Cardiac muscle cell (in vitro differentiated cells and primary cell): ENCODE results near the gene ARHGAP15. TPM values are rescaled to one million over a fixed set of nuclear protein-coding genes. Genes with fewer than 3 reads are reported as not detected.

Experiments used
- DNase-seq, 2 donors: peaks; one replicate each; pipeline versions ENCODE4 v3.0.0 to v3.0.0-alpha.2; 2010 to 2017; ENCODE audit warnings: low read depth in 1 of 2, low spot score in 1 of 2
- H3K27ac ChIP-seq: fragments of 200-600 bp; sonication (generic); 2 replicates; pipeline ENCODE4 v1.5.1; 2016
- H3K27me3 ChIP-seq: fragments of 200-600 bp; sonication (generic); 2 replicates; pipeline ENCODE4 v1.6.0; 2016; ENCODE audit warnings: control low read depth
- H3K36me3 ChIP-seq: fragments of 200-600 bp; sonication (generic); 2 replicates; pipeline ENCODE4 v1.5.1; 2016; ENCODE audit warnings: control low read depth
- H3K4me1 ChIP-seq: fragments of 200-600 bp; sonication (generic); 2 replicates; pipeline ENCODE4 v1.8.1; 2017; ENCODE audit warnings: low read depth, mild to moderate bottlenecking, mixed run types
- H3K4me3 ChIP-seq: fragments of 200-600 bp; sonication (generic); 2 replicates; pipeline ENCODE4 v1.5.1; 2016; ENCODE audit warnings: mild to moderate bottlenecking
- H3K9me3 ChIP-seq: fragments of 200-600 bp; sonication (generic); 2 replicates; pipeline ENCODE4 v1.5.1; 2017; ENCODE audit warnings: low read depth, mild to moderate bottlenecking, control low read depth
- polyA plus RNA-seq: library from polyadenylated mRNA; unstranded; fragments of >200 nt; fragmentation: Nextera tagmentation; extraction: Ambion mirVana; gene quantifications from 2 replicates; pipeline ENCODE4 v1.2.1, GENCODE V29; 2016
- total RNA-seq: library from RNA; depleted of rRNA; stranded (reverse); fragments of >200 nt; gene quantifications from 2 replicates; pipeline ENCODE4 v1.2.3, GENCODE V29; 2016
- TF ChIP-seq, protein P1 (sequence below): IDR thresholded peaks from 2 replicates; pipeline ENCODE4 v1.5.1; 2012; ENCODE audit warnings: low read depth, mild to moderate bottlenecking, low read length

The ARHGAP15 gene
- total and polyA plus RNA-seq, 2 experiments from 2014 or later = not detected

DNA sequence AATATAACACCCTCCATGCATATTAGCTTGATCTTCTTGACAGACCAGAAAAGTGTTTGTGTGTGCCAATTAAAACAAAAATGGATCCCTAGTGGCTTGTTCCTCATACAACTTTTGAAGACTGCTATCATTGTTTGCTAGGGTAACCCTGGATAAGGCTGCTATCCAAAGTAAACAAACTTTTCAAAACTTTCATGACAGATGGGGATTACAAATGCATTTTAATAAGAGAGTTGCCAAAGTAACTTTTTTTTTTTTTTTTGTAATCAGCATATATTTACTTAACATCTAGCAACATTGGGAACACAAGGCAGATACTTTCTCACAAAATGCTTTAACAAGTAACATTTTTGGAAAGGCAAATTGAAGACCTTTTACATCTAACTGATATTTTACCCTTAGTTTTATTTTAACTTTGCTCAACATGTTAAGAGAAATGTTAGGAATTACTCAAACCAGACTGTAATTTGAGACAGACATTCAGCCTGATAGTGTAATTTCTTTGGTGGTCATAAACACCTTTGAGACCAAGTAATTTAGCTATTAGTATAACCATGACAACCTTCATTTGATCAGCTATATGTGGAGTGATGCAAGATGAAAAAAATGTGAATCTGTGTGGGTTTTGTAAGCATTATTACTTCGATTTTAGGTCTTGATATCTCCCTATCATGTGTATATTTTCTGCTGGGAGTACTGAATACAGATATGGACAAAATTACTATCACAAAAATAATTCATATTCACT, 300.9 kb downstream of the ARHGAP15 start:
- peak in 1 of 2 donors; percentile 62 for DNase-seq
- no peaks in the 10 kb centered on the region for H3K36me3 ChIP-seq
- H3K27ac ChIP-seq = no peak overlapping the region
- no peaks in the 10 kb centered on the region for H3K4me1 ChIP-seq
- H3K4me3 ChIP-seq = no peak overlapping the region
- H3K9me3 ChIP-seq = no peaks in the 10 kb centered on the region
- no peaks in the 10 kb centered on the region for H3K27me3 ChIP-seq
- TF ChIP-seq, protein P1, sequence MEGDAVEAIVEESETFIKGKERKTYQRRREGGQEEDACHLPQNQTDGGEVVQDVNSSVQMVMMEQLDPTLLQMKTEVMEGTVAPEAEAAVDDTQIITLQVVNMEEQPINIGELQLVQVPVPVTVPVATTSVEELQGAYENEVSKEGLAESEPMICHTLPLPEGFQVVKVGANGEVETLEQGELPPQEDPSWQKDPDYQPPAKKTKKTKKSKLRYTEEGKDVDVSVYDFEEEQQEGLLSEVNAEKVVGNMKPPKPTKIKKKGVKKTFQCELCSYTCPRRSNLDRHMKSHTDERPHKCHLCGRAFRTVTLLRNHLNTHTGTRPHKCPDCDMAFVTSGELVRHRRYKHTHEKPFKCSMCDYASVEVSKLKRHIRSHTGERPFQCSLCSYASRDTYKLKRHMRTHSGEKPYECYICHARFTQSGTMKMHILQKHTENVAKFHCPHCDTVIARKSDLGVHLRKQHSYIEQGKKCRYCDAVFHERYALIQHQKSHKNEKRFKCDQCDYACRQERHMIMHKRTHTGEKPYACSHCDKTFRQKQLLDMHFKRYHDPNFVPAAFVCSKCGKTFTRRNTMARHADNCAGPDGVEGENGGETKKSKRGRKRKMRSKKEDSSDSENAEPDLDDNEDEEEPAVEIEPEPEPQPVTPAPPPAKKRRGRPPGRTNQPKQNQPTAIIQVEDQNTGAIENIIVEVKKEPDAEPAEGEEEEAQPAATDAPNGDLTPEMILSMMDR = no peak

DNA sequence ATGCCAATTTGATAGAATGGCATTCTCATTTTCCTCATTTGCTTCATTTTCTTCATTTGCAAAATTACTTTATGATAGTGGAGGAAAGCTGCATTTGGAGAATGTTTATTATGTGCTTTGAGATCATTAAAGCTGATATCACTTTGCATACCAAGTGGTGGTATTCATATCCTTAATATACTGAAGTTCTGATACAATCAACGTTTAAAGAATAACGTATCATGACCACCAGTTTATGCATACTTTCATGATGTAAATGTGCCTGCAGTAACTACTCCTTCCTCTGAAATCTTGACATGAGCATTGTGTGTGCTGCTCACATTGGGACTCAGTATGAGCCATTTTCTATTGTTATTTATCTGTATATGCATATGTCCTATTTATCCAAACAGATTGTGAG, 302.1 kb downstream of the ARHGAP15 start:
- Histone ChIP-seq H3K27ac (no peak overlapping the region), H3K4me3 (no peak overlapping the region), H3K4me1 (no peaks in the 10 kb centered on the region), H3K36me3 (no peaks in the 10 kb centered on the region), H3K27me3 (no peaks in the 10 kb centered on the region), H3K9me3 (no peaks in the 10 kb centered on the region)
- TF ChIP-seq, protein P1 = no peak
- no peak for DNase-seq

DNA sequence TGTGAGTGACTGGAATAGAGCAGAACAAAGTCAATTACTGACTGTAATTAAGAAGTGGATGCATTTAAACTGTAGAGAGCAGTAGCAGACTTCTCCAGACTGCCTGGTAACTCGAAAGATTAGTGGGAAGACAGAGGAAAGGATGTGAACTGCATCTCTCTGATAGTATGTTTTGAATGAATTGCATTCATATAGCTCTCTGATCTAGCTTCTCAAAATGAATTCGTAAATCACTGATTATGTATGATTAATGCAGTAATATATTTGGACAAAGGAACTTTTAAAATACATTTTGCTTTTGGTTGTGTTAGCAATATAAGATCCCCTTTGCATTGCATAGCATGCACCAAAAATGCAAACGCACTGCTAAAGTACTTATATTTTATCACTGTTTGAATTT, 304.0 kb downstream of the ARHGAP15 start:
- Histone ChIP-seq H3K36me3 (no peaks in the 10 kb centered on the region), H3K27ac (no peak overlapping the region), H3K9me3 (no peaks in the 10 kb centered on the region), H3K4me3 (no peak overlapping the region), H3K27me3 (no peaks in the 10 kb centered on the region), H3K4me1 (no peaks in the 10 kb centered on the region)
- TF ChIP-seq, protein P1 = peak; percentile 18
- peak; percentile 7 to 37 for DNase-seq

DNA sequence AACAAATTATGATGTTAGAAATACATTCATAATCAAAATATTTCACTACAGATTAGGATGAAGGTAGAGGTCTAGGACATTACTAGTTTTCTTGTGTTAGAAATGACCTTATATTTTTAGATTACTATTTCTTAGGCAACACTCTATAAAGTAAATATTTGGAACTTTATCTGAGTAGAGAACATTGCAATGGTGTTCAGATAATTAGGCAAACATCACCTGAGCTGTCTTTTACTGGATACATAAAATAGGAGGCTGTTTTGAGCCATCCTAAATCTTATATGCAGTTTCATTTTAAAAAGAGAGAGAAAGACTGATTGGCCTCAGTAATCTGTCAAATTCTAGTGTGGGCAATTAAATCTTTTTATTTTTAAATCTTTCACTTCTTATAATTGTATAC, 304.6 kb downstream of the ARHGAP15 start:
- DNase-seq = no peak
- no peaks in the 10 kb centered on the region for H3K4me1 ChIP-seq
- no peak overlapping the region for H3K27ac ChIP-seq
- no peaks in the 10 kb centered on the region for H3K36me3 ChIP-seq
- TF ChIP-seq, protein P1 = no peak
- no peak overlapping the region for H3K4me3 ChIP-seq
- H3K9me3 ChIP-seq = no peaks in the 10 kb centered on the region
- H3K27me3 ChIP-seq = no peaks in the 10 kb centered on the region

DNA sequence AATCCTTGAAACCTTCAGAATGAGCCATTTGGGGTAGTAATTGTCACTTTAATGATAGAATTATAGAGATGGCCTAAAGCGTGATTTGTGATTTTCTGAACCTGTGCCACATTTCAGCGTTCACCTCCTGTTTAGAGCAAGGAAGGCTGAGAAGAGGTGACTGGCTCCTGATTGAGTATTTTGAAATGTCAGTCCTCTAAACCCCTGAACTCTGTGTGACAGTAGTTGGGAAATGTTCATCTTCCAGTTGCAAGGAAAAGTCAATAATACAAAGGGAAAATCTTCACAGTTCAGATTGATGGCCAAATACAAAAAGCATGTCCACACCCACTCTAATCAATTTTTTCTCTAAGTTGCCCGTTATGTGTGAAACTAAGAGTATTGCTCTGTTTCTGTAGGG, 305.2 kb downstream of the ARHGAP15 start:
- Histone ChIP-seq H3K4me1 (no peaks in the 10 kb centered on the region), H3K4me3 (no peak overlapping the region), H3K27ac (no peak overlapping the region), H3K9me3 (no peaks in the 10 kb centered on the region), H3K27me3 (no peaks in the 10 kb centered on the region), H3K36me3 (no peaks in the 10 kb centered on the region)
- DNase-seq = no peak
- TF ChIP-seq, protein P1 = no peak
